Lower leg skin (tissue), 4 donors: ENCODE measurements around the gene LENEP. TPM values are rescaled to one million over a fixed set of nuclear protein-coding genes. Genes with fewer than 3 reads are reported as not detected.
"Not testable (repeated sequence)": the region's sequence is repeated elsewhere in the genome, so short reads cannot be mapped to it uniquely, and the experiment has no call there.

ENCODE experiments used
- DNase-seq, 2 donors: peaks; one replicate each; pipeline ENCODE4 v3.0.0-alpha.2; 2019; ENCODE audit warnings: low spot score in 2 of 2
- H3K4me3 ChIP-seq: fragments of 200-600 bp; sonication (generic); 2 replicates; pipeline ENCODE4 v1.5.1; 2017; ENCODE audit warnings: mild to moderate bottlenecking, low read depth; ENCODE audit not compliant: poor library complexity, severe bottlenecking
- POLR2A ChIP-seq, 2 donors: fragments of 450-650 bp; IDR thresholded peaks; one replicate each; pipeline ENCODE4 v1.6.1; 2016 to 2017; ENCODE audit warnings: antibody characterized with exemption in 2 of 2, mild to moderate bottlenecking in 1 of 2, moderate library complexity in 1 of 2
- WGBS, 2 donors: methylation state at CpG; one replicate each; pipeline ENCODE4 v1.1.5; 2018; 5-methylcytosine and 5-hydroxymethylcytosine counted together
- intact Hi-C: fragments of 100-400 bp; cut with DNase I; formaldehyde crosslinking; loops from one replicate; pipeline ENCODE4 v1.15.0; 2023; ENCODE audit warnings: low total_unique reads
- total RNA-seq, 4 donors: library from RNA; depleted of rRNA; stranded (reverse); fragments of >200 nt; gene quantifications; one replicate each; pipeline ENCODE4 v1.1.0, GENCODE V29; 2016
- TF ChIP-seq, protein P1 (sequence below), 3 donors: fragments of 450-650 bp; IDR thresholded peaks; one replicate each; pipeline ENCODE4 v1.5.1; 2016; ENCODE audit warnings: antibody characterized with exemption in 3 of 3, mild to moderate bottlenecking in 3 of 3, moderate library complexity in 2 of 3

The LENEP gene
- total RNA-seq, 4 donors from 2014 or later, result 1.4 TPM; not detected in 3

DNA sequence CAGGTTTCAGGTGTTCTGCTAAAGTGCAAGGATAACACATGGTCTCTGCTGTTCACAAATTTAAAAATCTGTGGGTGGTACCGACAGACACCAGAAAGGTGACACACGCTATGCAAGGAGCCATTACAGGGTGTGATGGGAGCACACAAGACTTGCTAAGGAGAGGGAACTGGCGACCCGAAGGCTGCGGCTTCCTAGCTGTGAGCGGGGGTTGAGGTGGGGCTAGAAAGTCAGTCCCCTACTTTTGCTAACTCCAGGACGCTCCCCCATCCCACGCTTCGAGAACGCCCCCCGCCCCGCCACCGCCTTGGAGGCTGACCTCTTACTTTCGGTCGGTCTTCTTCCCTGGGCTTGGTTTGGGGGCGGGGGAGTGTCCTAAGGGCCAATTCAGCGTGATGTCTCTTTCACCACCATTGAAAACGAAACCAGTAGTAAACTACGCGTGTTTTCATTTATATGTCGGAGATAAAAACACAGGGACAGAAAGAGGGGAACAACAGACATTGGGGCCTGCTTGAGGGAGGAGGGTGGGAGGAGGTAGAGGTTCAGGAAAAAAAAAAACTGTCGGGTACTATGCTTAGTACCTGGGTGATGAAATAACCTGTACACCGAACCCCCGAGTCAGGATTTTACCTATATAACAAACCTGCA, 17.9 kb upstream of the LENEP start:
- H3K4me3 ChIP-seq, result peak overlapping the region; percentile 37
- TF ChIP-seq, protein P1, sequence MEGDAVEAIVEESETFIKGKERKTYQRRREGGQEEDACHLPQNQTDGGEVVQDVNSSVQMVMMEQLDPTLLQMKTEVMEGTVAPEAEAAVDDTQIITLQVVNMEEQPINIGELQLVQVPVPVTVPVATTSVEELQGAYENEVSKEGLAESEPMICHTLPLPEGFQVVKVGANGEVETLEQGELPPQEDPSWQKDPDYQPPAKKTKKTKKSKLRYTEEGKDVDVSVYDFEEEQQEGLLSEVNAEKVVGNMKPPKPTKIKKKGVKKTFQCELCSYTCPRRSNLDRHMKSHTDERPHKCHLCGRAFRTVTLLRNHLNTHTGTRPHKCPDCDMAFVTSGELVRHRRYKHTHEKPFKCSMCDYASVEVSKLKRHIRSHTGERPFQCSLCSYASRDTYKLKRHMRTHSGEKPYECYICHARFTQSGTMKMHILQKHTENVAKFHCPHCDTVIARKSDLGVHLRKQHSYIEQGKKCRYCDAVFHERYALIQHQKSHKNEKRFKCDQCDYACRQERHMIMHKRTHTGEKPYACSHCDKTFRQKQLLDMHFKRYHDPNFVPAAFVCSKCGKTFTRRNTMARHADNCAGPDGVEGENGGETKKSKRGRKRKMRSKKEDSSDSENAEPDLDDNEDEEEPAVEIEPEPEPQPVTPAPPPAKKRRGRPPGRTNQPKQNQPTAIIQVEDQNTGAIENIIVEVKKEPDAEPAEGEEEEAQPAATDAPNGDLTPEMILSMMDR (IDR thresholded peaks at IDR 0.05), result no peak
- TF ChIP-seq POLR2A (IDR thresholded peaks at IDR 0.05), result no peak
- peak; percentile 61 to 94 for DNase-seq
- intact Hi-C loops, result no loop called here
- WGBS, 2 donors, result 0 to 1% methylated on average over 24 of the region's 24 CpGs

DNA sequence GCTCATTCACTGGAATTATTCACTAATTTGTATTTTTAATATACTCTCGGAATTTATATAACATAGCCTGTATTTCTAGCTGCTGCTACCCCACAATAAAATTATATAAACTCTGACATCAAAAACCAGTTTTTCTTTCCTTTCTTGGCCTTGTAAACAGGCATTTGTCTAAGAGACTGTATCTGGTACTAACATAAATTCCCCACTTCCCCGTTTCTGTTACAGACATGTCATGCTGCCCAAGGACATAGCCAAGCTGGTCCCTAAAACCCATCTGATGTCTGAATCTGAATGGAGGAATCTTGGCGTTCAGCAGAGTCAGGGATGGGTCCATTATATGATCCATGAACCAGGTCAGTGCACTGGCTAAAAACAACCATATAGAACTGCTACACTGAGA, 15.6 kb upstream of the LENEP start:
- DNase-seq, H3K4me3 ChIP-seq, intact Hi-C loops: not testable (repeated sequence)
- 76 to 77% methylated on average over 3 of the region's 3 CpGs for WGBS, 2 donors

DNA sequence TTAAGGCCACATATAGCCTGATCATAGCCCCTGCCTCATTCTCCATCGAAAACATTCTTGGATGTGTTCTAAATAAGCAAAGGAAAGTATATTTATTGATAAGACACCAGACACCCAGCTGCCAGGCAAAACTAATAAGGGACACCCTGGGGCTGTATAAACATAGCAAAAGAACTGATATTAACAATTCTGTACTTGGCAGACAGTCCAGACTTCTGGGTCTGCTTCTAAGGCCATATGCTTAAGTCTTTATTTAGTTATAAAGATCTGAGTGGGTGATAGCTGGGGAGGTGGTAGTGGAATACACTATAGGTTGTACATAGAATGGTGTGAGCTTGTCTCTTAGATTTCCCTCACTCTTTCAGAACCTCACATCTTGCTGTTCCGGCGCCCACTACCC, 15.0 kb upstream of the LENEP start:
- WGBS, 2 donors, result 92 to 93% methylated on average over 3 of the region's 3 CpGs
- DNase-seq, result no peak
- no peak for TF ChIP-seq POLR2A (IDR thresholded peaks at IDR 0.05)
- TF ChIP-seq, protein P1 (IDR thresholded peaks at IDR 0.05), result no peak
- H3K4me3 ChIP-seq, result no peak overlapping the region
- intact Hi-C loops, result no loop called here

DNA sequence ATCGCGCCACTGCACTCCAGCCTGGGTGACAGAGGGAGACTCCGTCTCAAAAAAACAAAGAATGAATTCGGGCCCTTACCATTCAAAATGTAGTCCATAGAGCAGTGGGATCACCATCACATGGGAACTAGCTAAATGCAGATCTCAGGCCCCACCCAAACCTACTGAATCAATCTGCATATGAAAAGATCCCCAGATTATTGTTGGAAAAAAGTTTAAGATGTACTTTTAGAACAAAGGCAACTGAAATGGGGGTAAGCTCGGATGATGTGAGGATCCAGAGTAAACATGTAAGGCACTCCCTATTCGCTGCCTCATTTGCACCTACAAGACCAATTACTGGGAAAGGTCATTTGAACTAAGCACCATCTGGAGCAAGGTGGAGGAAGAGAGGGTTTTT, 11.0 kb upstream of the LENEP start:
- DNase-seq, result no peak
- WGBS, 2 donors, result 66 to 71% methylated on average over 6 of the region's 6 CpGs
- TF ChIP-seq, protein P1 (IDR thresholded peaks at IDR 0.05), result no peak
- TF ChIP-seq POLR2A (IDR thresholded peaks at IDR 0.05), result no peak
- intact Hi-C loops, result no loop called here
- H3K4me3 ChIP-seq, result no peak overlapping the region

DNA sequence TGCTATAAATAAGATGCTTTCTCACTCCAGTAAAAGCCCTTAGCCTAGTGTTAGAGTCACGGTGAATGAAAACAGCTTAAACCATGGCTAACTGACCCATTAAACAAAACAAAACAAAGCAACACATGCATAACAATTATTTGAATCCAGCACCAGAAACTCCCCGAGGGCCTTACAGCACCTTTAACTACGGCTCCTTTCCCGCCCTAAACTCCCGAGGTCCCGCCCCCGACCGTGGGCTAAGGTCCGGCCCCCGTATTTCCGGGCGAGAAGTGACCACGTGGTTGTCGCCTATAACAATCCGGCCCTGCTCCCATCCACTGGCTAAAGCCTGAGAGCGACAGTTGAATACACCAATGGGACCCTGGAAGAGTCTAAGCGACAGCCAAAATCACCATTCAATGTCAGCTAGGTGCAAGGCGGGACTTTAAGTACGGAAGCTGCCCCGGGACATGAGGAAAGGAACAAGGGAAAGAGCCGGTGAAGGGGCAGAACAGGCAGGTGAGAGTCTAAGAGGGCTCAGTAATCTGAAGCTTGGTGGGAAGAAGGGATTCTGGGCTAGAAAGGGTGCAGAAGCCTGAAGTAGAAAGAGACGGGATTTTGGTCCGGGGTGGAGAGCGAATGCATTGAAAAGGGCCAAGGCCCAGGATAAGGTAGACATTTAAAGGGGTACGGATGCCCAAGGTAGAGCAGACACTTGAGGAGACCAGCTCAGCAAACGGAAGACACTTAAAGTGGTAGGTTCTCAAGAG, 10.3 kb upstream of the LENEP start, which contains the start of gene FLAD1:
Gene FLAD1 (plus strand): TSS at position 448 of the 752 bp plus-strand sequence. CDS start 351 bp downstream, outside the sequence.
- WGBS, 2 donors, result 1 to 2% methylated on average over 26 of the region's 26 CpGs

More for the DNA sequence above, 10.3 kb upstream of the LENEP start, which contains the start of gene FLAD1:
- no peak for TF ChIP-seq POLR2A (IDR thresholded peaks at IDR 0.05)
- TF ChIP-seq, protein P1 (IDR thresholded peaks at IDR 0.05), result peak in 1 of 3 donors; percentile 44
- peak within 1 kb of the TSS; percentile 66 for H3K4me3 ChIP-seq
- intact Hi-C loops, result no loop called here
- peak; percentile 99 to 100 for DNase-seq
